Measurements from ENCODE around the gene BCAS1. TPM values are rescaled to one million over a fixed set of nuclear protein-coding genes. Genes with fewer than 3 reads are reported as not detected.
"Not testable (repeated sequence)": the region's sequence is repeated elsewhere in the genome, so short reads cannot be mapped to it uniquely, and the experiment has no call there.

The BCAS1 gene
- total RNA-seq, 1 experiment from 2014 or later: 1.2 TPM

GRCh38 chr20:54014293-54014926 is 56.0 kb downstream of the BCAS1 start:
- no peaks in the 10 kb centered on the region for H3K4me1 ChIP-seq
- ChIA-PET CTCF (no interaction called here), POLR2A (no interaction called here)
- no peaks in the 10 kb centered on the region for H3K9me3 Mint-ChIP-seq (ENCODE audit: unreplicated experiment)
- DNase-seq: no peak
- no peaks in the 10 kb centered on the region for H3K4me1 Mint-ChIP-seq (ENCODE audit: low read depth, unreplicated experiment)
- H3K4me3 Mint-ChIP-seq (ENCODE audit: unreplicated experiment): no peak overlapping the region
- no peaks in the 10 kb centered on the region for H3K36me3 Mint-ChIP-seq (ENCODE audit: insufficient read depth, unreplicated experiment)
- H3K27ac Mint-ChIP-seq (ENCODE audit: unreplicated experiment): no peak overlapping the region
- intact Hi-C loops (cut with micrococcal nuclease; ENCODE audit: unreplicated experiment): no loop called here
- BruUV-seq (replicated peaks): no TSS peak
- H3K27me3 ChIP-seq (replicated peaks; ENCODE audit: control insufficient read depth, insufficient read depth, low read length): no peaks in the 10 kb centered on the region
- no peak overlapping the region for H3K4me3 ChIP-seq (ENCODE audit: low read depth, low read length)
- TF ChIP-seq CTCF (IDR thresholded peaks at IDR 0.05; ENCODE audit: insufficient read depth in 1 of 2, low read depth in 1 of 2, low read length in 1 of 2, severe bottlenecking in 1 of 2, unreplicated experiment in 1 of 2): no peak
- H3K27me3 Mint-ChIP-seq (ENCODE audit: insufficient read depth, unreplicated experiment): peaks cover 9% of the 10 kb centered on the region
- H3K36me3 ChIP-seq (ENCODE audit: control insufficient read depth, insufficient read depth, low read length): no peaks in the 10 kb centered on the region
- H3K9me3 ChIP-seq: no peaks in the 10 kb centered on the region

GRCh38 chr20:54013471-54013870 is 56.9 kb downstream of the BCAS1 start:
- Mint-ChIP-seq H3K27ac (ENCODE audit: unreplicated experiment) (no peak overlapping the region), H3K27me3 (ENCODE audit: insufficient read depth, unreplicated experiment) (peaks cover 12% of the 10 kb centered on the region), H3K4me1 (ENCODE audit: low read depth, unreplicated experiment) (no peaks in the 10 kb centered on the region), H3K9me3 (ENCODE audit: unreplicated experiment) (no peaks in the 10 kb centered on the region), H3K36me3 (ENCODE audit: insufficient read depth, unreplicated experiment) (no peaks in the 10 kb centered on the region), H3K4me3 (ENCODE audit: unreplicated experiment) (no peak overlapping the region)
- H3K9me3 ChIP-seq: no peaks in the 10 kb centered on the region
- no peak for TF ChIP-seq CTCF (IDR thresholded peaks at IDR 0.05; ENCODE audit: insufficient read depth in 1 of 2, low read depth in 1 of 2, low read length in 1 of 2, severe bottlenecking in 1 of 2, unreplicated experiment in 1 of 2)
- H3K27me3 ChIP-seq (replicated peaks; ENCODE audit: control insufficient read depth, insufficient read depth, low read length): no peaks in the 10 kb centered on the region
- DNase-seq: no peak
- no TSS peak for BruUV-seq (replicated peaks)
- POLR2A ChIA-PET: no interaction called here
- no peaks in the 10 kb centered on the region for H3K4me1 ChIP-seq
- intact Hi-C loops (cut with micrococcal nuclease; ENCODE audit: unreplicated experiment): no loop called here
- CTCF ChIA-PET: no interaction called here
- H3K36me3 ChIP-seq (ENCODE audit: control insufficient read depth, insufficient read depth, low read length): no peaks in the 10 kb centered on the region
- H3K4me3 ChIP-seq (ENCODE audit: low read depth, low read length): no peak overlapping the region

GRCh38 chr20:54011346-54011745 is 59.0 kb downstream of the BCAS1 start:
- Histone ChIP-seq H3K27me3 (replicated peaks; ENCODE audit: control insufficient read depth, insufficient read depth, low read length) (no peaks in the 10 kb centered on the region), H3K4me3 (ENCODE audit: low read depth, low read length) (no peak overlapping the region), H3K4me1 (no peaks in the 10 kb centered on the region), H3K9me3 (no peaks in the 10 kb centered on the region), H3K36me3 (ENCODE audit: control insufficient read depth, insufficient read depth, low read length) (no peaks in the 10 kb centered on the region)
- Mint-ChIP-seq H3K4me3 (ENCODE audit: unreplicated experiment) (no peak overlapping the region), H3K4me1 (ENCODE audit: low read depth, unreplicated experiment) (no peaks in the 10 kb centered on the region), H3K9me3 (ENCODE audit: unreplicated experiment) (no peaks in the 10 kb centered on the region), H3K27ac (ENCODE audit: unreplicated experiment) (no peak overlapping the region), H3K27me3 (ENCODE audit: insufficient read depth, unreplicated experiment) (peaks cover 12% of the 10 kb centered on the region), H3K36me3 (ENCODE audit: insufficient read depth, unreplicated experiment) (no peaks in the 10 kb centered on the region)
- intact Hi-C loops (cut with micrococcal nuclease; ENCODE audit: unreplicated experiment): no loop called here
- no peak for TF ChIP-seq CTCF (IDR thresholded peaks at IDR 0.05; ENCODE audit: insufficient read depth in 1 of 2, low read depth in 1 of 2, low read length in 1 of 2, severe bottlenecking in 1 of 2, unreplicated experiment in 1 of 2)
- ChIA-PET CTCF (interaction anchor here (0.8 kb wide), 1 partner anchor 28 kb away, joined by 6 read pairs; no protein-coding TSS in a partner anchor), POLR2A (no interaction called here)
- no TSS peak for BruUV-seq (replicated peaks)
- DNase-seq: no peak

- CTCF ChIA-PET: interaction anchor here (0.7 kb wide), 1 partner anchor 124 kb away, joined by 3 read pairs; no protein-coding TSS in a partner anchor
Measured at GRCh38 chr20:54006216-54006615, 64.2 kb downstream of the BCAS1 start.

More at GRCh38 chr20:54006216-54006615, 64.2 kb downstream of the BCAS1 start:
- H3K9me3 Mint-ChIP-seq (ENCODE audit: unreplicated experiment): peaks cover 24% of the 10 kb centered on the region
- intact Hi-C loops (cut with micrococcal nuclease; ENCODE audit: unreplicated experiment); DNase-seq; POLR2A ChIA-PET; H3K4me3 ChIP-seq (ENCODE audit: low read depth, low read length); BruUV-seq (replicated peaks); H3K9me3 ChIP-seq; H3K4me1 ChIP-seq; H3K4me3 Mint-ChIP-seq (ENCODE audit: unreplicated experiment); H3K36me3 ChIP-seq (ENCODE audit: control insufficient read depth, insufficient read depth, low read length); H3K27me3 ChIP-seq (replicated peaks; ENCODE audit: control insufficient read depth, insufficient read depth, low read length); H3K36me3 Mint-ChIP-seq (ENCODE audit: insufficient read depth, unreplicated experiment); H3K4me1 Mint-ChIP-seq (ENCODE audit: low read depth, unreplicated experiment); H3K27ac Mint-ChIP-seq (ENCODE audit: unreplicated experiment): not testable (repeated sequence)
- peaks cover 14% of the 10 kb centered on the region for H3K27me3 Mint-ChIP-seq (ENCODE audit: insufficient read depth, unreplicated experiment)
